C4-2B (cell line): ENCODE measurements around the gene TUBGCP4.

Source experiments
- CTCF ChIP-seq: fragments of 450-650 bp; conservative IDR thresholded peaks from 2 replicates; pipeline ENCODE4 v1.5.1; 2017; ENCODE audit warnings: mild to moderate bottlenecking
- ZFX ChIP-seq: fragments of 450-650 bp; IDR thresholded peaks from 2 replicates; pipeline ENCODE4 v1.6.1; 2017

GRCh38 chr15:43408789-43409188, 37.9 kb downstream of the TUBGCP4 start:
- TF ChIP-seq CTCF, result no peak
- TF ChIP-seq ZFX, result no peak
